Measurements from ENCODE around the gene ZNF367. TPM values are rescaled to one million over a fixed set of nuclear protein-coding genes. Genes with fewer than 3 reads are reported as not detected.

Gene ZNF367
- total RNA-seq, 1 experiment from 2014 or later = 10.1 TPM

- peaks cover 2% of the 10 kb centered on the region; the same call in 1 of the 2 replicates for H3K27me3 ChIP-seq (ENCODE audit: insufficient read depth, low read length)
- WGBS (ENCODE audit: extremely low coverage, insufficient read length, low lambda C conversion rate) = no CpG with 5 or more reads among the region's 2 CpGs
- H3K18ac ChIP-seq (ENCODE audit: insufficient read length, low read depth, low read length) = no peak overlapping the region
- TF ChIP-seq CTCF (conservative IDR thresholded peaks at IDR 0.05) = peak; percentile 56
- H3K56ac ChIP-seq (ENCODE audit: insufficient read length, low read depth, low read length) = no peak overlapping the region
- no peak overlapping the region for H2BK20ac ChIP-seq (ENCODE audit: low read depth, low read length, poor library complexity, severe bottlenecking)
- no peak overlapping the region for H2AK5ac ChIP-seq (ENCODE audit: insufficient read length, low read length)
- H3K4me2 ChIP-seq (ENCODE audit: insufficient read depth, insufficient read length, low read length) = no peak overlapping the region
- DNase-seq = no peak
- H3K9me3 Mint-ChIP-seq = no peaks in the 10 kb centered on the region
- no peak overlapping the region for H2BK15ac ChIP-seq (ENCODE audit: low read depth, low read length)
- no peaks in the 10 kb centered on the region for H3K79me1 ChIP-seq (ENCODE audit: insufficient read depth, low read depth, low read length, poor library complexity, severe bottlenecking)
- H3K27ac Mint-ChIP-seq = peak overlapping the region in 1 of 3 experiments; percentile 8; a peak in 1 of 7 replicates
- no peaks in the 10 kb centered on the region for H3K79me2 ChIP-seq (ENCODE audit: insufficient read depth, low read length)
- H4K8ac ChIP-seq (replicated peaks; ENCODE audit: insufficient read length, low read depth, low read length) = no peak overlapping the region
- H3K4me1 ChIP-seq (ENCODE audit: insufficient read depth, low read length) = no peaks in the 10 kb centered on the region
- no peak overlapping the region for H2AFZ ChIP-seq (ENCODE audit: low read length)
- H3K4ac ChIP-seq (ENCODE audit: low read depth, low read length) = no peak overlapping the region
- peaks cover 6% of the 10 kb centered on the region for H3K23me2 ChIP-seq (ENCODE audit: insufficient read length, low read depth, low read length, poor library complexity, severe bottlenecking)
- peaks cover 10 to 12% of the 10 kb centered on the region in 2 experiments for H3K4me1 Mint-ChIP-seq
- H4K5ac ChIP-seq (ENCODE audit: insufficient read length, low read depth, low read length) = no peak overlapping the region
- H4K91ac ChIP-seq (ENCODE audit: insufficient read length, low read depth, low read length) = no peak overlapping the region
- no peaks in the 10 kb centered on the region for H4K20me1 ChIP-seq (ENCODE audit: control insufficient read depth, insufficient read depth, insufficient read length)
- no peak overlapping the region for H3K23ac ChIP-seq (ENCODE audit: insufficient read length, low read depth, low read length)
- peaks cover 0 to 4% (median 0%) of the 10 kb centered on the region in 3 experiments; a peak in 1 of 7 replicates for H3K36me3 Mint-ChIP-seq (ENCODE audit: insufficient read depth in 1 of 3, low read depth in 3 of 3)
- no peak overlapping the region for H3T11ph ChIP-seq (ENCODE audit: low read length)
- H3K27me3 Mint-ChIP-seq (ENCODE audit: low read depth) = peaks cover 17% of the 10 kb centered on the region
- H2BK12ac ChIP-seq (ENCODE audit: insufficient read length, low read depth, low read length) = no peak overlapping the region
- no peaks in the 10 kb centered on the region for H3K9me3 ChIP-seq (ENCODE audit: control insufficient read depth, low read depth, low read length)
- H3K14ac ChIP-seq (ENCODE audit: insufficient read depth, low read length) = no peak overlapping the region
- H2BK120ac ChIP-seq (ENCODE audit: low read depth, low read length, poor library complexity, severe bottlenecking) = no peak overlapping the region
- H3K9ac ChIP-seq (ENCODE audit: extremely low read depth, insufficient read length, low read length) = no peak overlapping the region
- H3K27ac ChIP-seq (ENCODE audit: insufficient read length, low read depth, low read length) = no peak overlapping the region
- H3K4me3 Mint-ChIP-seq = no peak overlapping the region
- H2BK5ac ChIP-seq (ENCODE audit: insufficient read length, low read length) = no peak overlapping the region
Measured at GRCh38 chr9:96453625-96454024, 35.5 kb upstream of the ZNF367 start.

Measured in H9 (cell line).